ENCODE data around the gene DOK4. TPM values are rescaled to one million over a fixed set of nuclear protein-coding genes. Genes with fewer than 3 reads are reported as not detected.

Gene DOK4
- total RNA-seq, 1 experiment from 2014 or later = 6.8 TPM

DNA sequence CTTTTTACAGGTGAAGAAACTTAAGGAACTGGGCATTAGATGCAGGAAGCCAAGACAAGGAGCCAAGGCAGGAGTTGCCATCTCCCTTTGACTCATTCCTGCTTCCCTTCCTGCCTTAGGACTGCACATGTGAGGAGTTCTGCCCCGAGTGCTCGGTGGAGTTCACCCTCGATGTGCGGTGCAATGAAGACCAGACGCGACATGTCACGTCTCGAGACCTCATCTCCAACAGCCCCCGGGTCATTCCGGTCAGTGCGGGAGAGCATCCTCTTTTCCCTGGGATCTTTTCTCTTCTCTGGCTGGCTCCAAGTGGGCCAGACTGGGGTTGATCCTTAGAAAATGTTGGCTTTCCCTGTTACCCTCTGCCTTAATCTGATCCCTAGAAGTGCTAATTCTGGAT, 17.2 kb downstream of the DOK4 start:
- ChIA-PET CTCF (no interaction called here), POLR2A (no interaction called here)
- intact Hi-C loops (cut with micrococcal nuclease; ENCODE audit: unreplicated experiment) = loop anchor here (10.0 kb wide), 1 partner anchor 46 kb away; no protein-coding TSS in a partner anchor
- Histone ChIP-seq H3K27me3 (ENCODE audit: control insufficient read depth, insufficient read depth, low read length) (no peaks in the 10 kb centered on the region), H3K9me3 (ENCODE audit: control insufficient read depth, insufficient read depth, low read depth, low read length) (no peaks in the 10 kb centered on the region), H3K27ac (ENCODE audit: low read length) (no peak overlapping the region), H3K4me1 (ENCODE audit: control insufficient read depth, insufficient read depth, low read length) (peaks cover 7% of the 10 kb centered on the region; the same call in 1 of the 2 replicates), H3K4me3 (ENCODE audit: low read depth in 2 of 2, low read length in 2 of 2) (no peak overlapping the region), H3K36me3 (ENCODE audit: control insufficient read depth, insufficient read depth, low read length) (peaks cover 2% of the 10 kb centered on the region)
- in situ Hi-C loops (cut with HindIII; ENCODE audit: low pct_unique_long_range_greater_than_20kb, low sequenced_read_pairs) = no loop called here
- BruUV-seq (replicated peaks) = no TSS peak
- DNase-seq (ENCODE audit: low read depth, low spot score) = no peak
- TF ChIP-seq TCF7L2 (IDR thresholded peaks at IDR 0.05; ENCODE audit: low read depth, low read length) (no peak), CTCF (IDR thresholded peaks at IDR 0.05) (no peak), SIN3A (IDR thresholded peaks at IDR 0.05; ENCODE audit: borderline replicate concordance, insufficient read depth, low read depth, low read length) (no peak), POLR2AphosphoS5 (IDR thresholded peaks at IDR 0.05; ENCODE audit: low read depth, low read length) (no peak), REST (IDR thresholded peaks at IDR 0.05; ENCODE audit: insufficient read depth in 1 of 2, low read depth in 2 of 2, low read length in 1 of 2) (no peak)
- no peak for ATAC-seq

GRCh38 chr16:57468346-57468745, 17.9 kb downstream of the DOK4 start:
- no peak for TF ChIP-seq POLR2AphosphoS5 (IDR thresholded peaks at IDR 0.05; ENCODE audit: low read depth, low read length)
- TF ChIP-seq TCF7L2 (IDR thresholded peaks at IDR 0.05; ENCODE audit: low read depth, low read length) = no peak
- no peak for TF ChIP-seq REST (IDR thresholded peaks at IDR 0.05; ENCODE audit: insufficient read depth in 1 of 2, low read depth in 2 of 2, low read length in 1 of 2)
- TF ChIP-seq SIN3A (IDR thresholded peaks at IDR 0.05; ENCODE audit: borderline replicate concordance, insufficient read depth, low read depth, low read length) = no peak
- TF ChIP-seq CTCF (IDR thresholded peaks at IDR 0.05) = no peak

More at GRCh38 chr16:57468346-57468745, 17.9 kb downstream of the DOK4 start:
- H3K9me3 ChIP-seq (ENCODE audit: control insufficient read depth, insufficient read depth, low read depth, low read length) = no peaks in the 10 kb centered on the region
- DNase-seq (ENCODE audit: low read depth, low spot score) (no peak), ATAC-seq (no peak)
- in situ Hi-C loops (cut with HindIII; ENCODE audit: low pct_unique_long_range_greater_than_20kb, low sequenced_read_pairs) = no loop called here
- ChIA-PET CTCF (no interaction called here), POLR2A (no interaction called here)
- H3K36me3 ChIP-seq (ENCODE audit: control insufficient read depth, insufficient read depth, low read length) = peaks cover 2% of the 10 kb centered on the region
- H3K27me3 ChIP-seq (ENCODE audit: control insufficient read depth, insufficient read depth, low read length) = no peaks in the 10 kb centered on the region
- peaks cover 9% of the 10 kb centered on the region; the same call in 1 of the 2 replicates for H3K4me1 ChIP-seq (ENCODE audit: control insufficient read depth, insufficient read depth, low read length)
- no peak overlapping the region for H3K4me3 ChIP-seq (ENCODE audit: low read depth in 2 of 2, low read length in 2 of 2)
- no peak overlapping the region for H3K27ac ChIP-seq (ENCODE audit: low read length)
- no TSS peak for BruUV-seq (replicated peaks)
- intact Hi-C loops (cut with micrococcal nuclease; ENCODE audit: unreplicated experiment) = loop anchor here (10.0 kb wide), 1 partner anchor 46 kb away; no protein-coding TSS in a partner anchor

All from Panc1 (cell line).